Coronary artery (tissue), 2 donors: Measurements from ENCODE around the gene RAB5IF.

Experiments
- DNase-seq: peaks from one replicate; pipeline ENCODE4 v3.0.0-alpha.2; 2017; ENCODE audit warnings: low spot score
- H3K27ac ChIP-seq, 2 donors: fragments of 200-600 bp; sonication (generic); one replicate each; pipeline ENCODE4 v1.5.1; 2016 to 2019
- H3K4me3 ChIP-seq: fragments of 200-600 bp; sonication (generic); 2 replicates; pipeline ENCODE4 v1.5.1; 2016; ENCODE audit warnings: mild to moderate bottlenecking, moderate library complexity
- CTCF ChIP-seq: fragments of 200-600 bp; sonication (generic); IDR thresholded peaks from one replicate; pipeline ENCODE4 v1.5.1; 2019; ENCODE audit warnings: antibody characterized with exemption

Gene RAB5IF

GRCh38 chr20:36587388-36588070 lies 18.1 kb upstream of the RAB5IF start:
- Histone ChIP-seq H3K4me3 (no peak overlapping the region), H3K27ac (no peak overlapping the region)
- no peak for TF ChIP-seq CTCF
- DNase-seq = no peak

GRCh38 chr20:36591281-36591680 lies 14.3 kb upstream of the RAB5IF start:
- no peak overlapping the region for H3K27ac ChIP-seq
- no peak overlapping the region for H3K4me3 ChIP-seq
- no peak for TF ChIP-seq CTCF
- no peak for DNase-seq

GRCh38 chr20:36591854-36592641 lies 13.5 kb upstream of the RAB5IF start:
- no peak overlapping the region for H3K27ac ChIP-seq
- no peak overlapping the region for H3K4me3 ChIP-seq
- no peak for TF ChIP-seq CTCF
- no peak for DNase-seq

- no peak overlapping the region for H3K27ac ChIP-seq
- DNase-seq = no peak
- TF ChIP-seq CTCF = no peak
- no peak overlapping the region for H3K4me3 ChIP-seq
These were observed 12.1 kb upstream of the RAB5IF start for GRCh38 chr20:36593347-36593929.

- no peak for TF ChIP-seq CTCF
- Histone ChIP-seq H3K27ac (no peak overlapping the region), H3K4me3 (peak overlapping the region; percentile 27)
- no peak for DNase-seq
These were observed 5.7 kb upstream of the RAB5IF start for GRCh38 chr20:36599912-36600345.

- H3K27ac ChIP-seq = no peak overlapping the region
- no peak for TF ChIP-seq CTCF
- no peak for DNase-seq
- H3K4me3 ChIP-seq = no peak overlapping the region
These were observed 4.0 kb upstream of the RAB5IF start for GRCh38 chr20:36601540-36601939.
